A549 (cell line): ENCODE measurements around the gene R3HDM2. TPM values are rescaled to one million over a fixed set of nuclear protein-coding genes. Genes with fewer than 3 reads are reported as not detected.

Experiments
- ATAC-seq, 2 experiments: fragments of 200-7000 bp in 1 of 2; fragments of >200 bp in 1 of 2; cut with Nextera tagmentation in 1 of 2; cut with Tn5 transposase in 1 of 2; 3 replicates each; pipeline versions ENCODE4 v1.8.0 to v1.9.1; 2018 to 2020; ENCODE audit warnings: mild to moderate bottlenecking in 1 of 2, moderate library complexity in 1 of 2
- CTCF ChIA-PET: fragments of 300-600 bp; sonication (Branson Sonifier 250); formaldehyde crosslinking; extraction: SDS; loops from one replicate; lab custom pipeline; 2021; ENCODE audit warnings: antibody characterized with exemption, inconsistent platforms; lab: Yijun Ruan, JAX
- POLR2A ChIA-PET: fragments of 350-600 bp; formaldehyde crosslinking; extraction: SDS; loops from one replicate; lab custom pipeline; 2021; ENCODE audit warnings: antibody characterized with exemption, inconsistent platforms; lab: Yijun Ruan, JAX
- DNase-seq, 2 experiments: peaks; one replicate each; pipeline versions ENCODE4 v3.0.0 to v3.0.0-alpha.2; 2011 to 2016; ENCODE audit warnings: low read depth in 1 of 2, low spot score in 1 of 2
- FAIRE-seq: peaks from 2 replicates; lab custom pipeline; 2011; peaks lifted over from hg19 to GRCh38; lab: Jason Lieb, UNC
- H3K27ac ChIP-seq, 2 experiments: fragments of >200 bp; sonication (Bioruptor Twin); formaldehyde crosslinking; 3 replicates each; pipeline ENCODE4 v1.5.1; 2016 to 2017
- H3K4me1 ChIP-seq: fragments of >200 bp; sonication (Bioruptor Twin); formaldehyde crosslinking; 3 replicates; pipeline ENCODE4 v1.6.1; 2016
- H3K4me2 ChIP-seq: fragments of >200 bp; sonication (Bioruptor Twin); formaldehyde crosslinking; 3 replicates; pipeline ENCODE4 v1.6.1; 2016
- H3K4me3 ChIP-seq: fragments of >200 bp; sonication (Bioruptor Twin); formaldehyde crosslinking; 3 replicates; pipeline ENCODE4 v1.5.1; 2016
- H3K9me3 ChIP-seq: fragments of >200 bp; sonication (Bioruptor Twin); formaldehyde crosslinking; 3 replicates; pipeline ENCODE4 v1.6.1; 2016
- BHLHE40 ChIP-seq: IDR thresholded peaks from 2 replicates; pipeline ENCODE4 v1.6.1; 2012; ENCODE audit warnings: low read depth, low read length, inconsistent platforms
- CBX8 ChIP-seq: fragments of 200-600 bp; sonication (generic); IDR thresholded peaks from 2 replicates; pipeline ENCODE4 v1.6.1; 2016
- CEBPB ChIP-seq, 2 experiments: fragments of >200 bp in 1 of 2; sonication (Bioruptor Twin) in 1 of 2; formaldehyde crosslinking in 1 of 2; IDR thresholded peaks; 2 replicates each; pipeline ENCODE4 v1.6.1; 2012 to 2016
- E2F6 ChIP-seq: IDR thresholded peaks from 2 replicates; pipeline ENCODE4 v1.6.1; 2012; ENCODE audit warnings: low read depth, borderline replicate concordance
- EP300 ChIP-seq, 2 experiments: fragments of >200 bp; sonication (Bioruptor Twin); formaldehyde crosslinking; IDR thresholded peaks; 2 replicates in 1 of 2; 3 replicates in 1 of 2; pipeline ENCODE4 v1.6.1; 2016 to 2017
- FOSL2 ChIP-seq, 2 experiments: fragments of 450-650 bp in 1 of 2; fragments of >200 bp in 1 of 2; sonication (Bioruptor Twin) in 1 of 2; formaldehyde crosslinking; IDR thresholded peaks; 2 replicates each; pipeline versions ENCODE4 v1.5.0 to v1.6.1; 2016 to 2020; ENCODE audit warnings: mild to moderate bottlenecking in 1 of 2, moderate library complexity in 1 of 2
- FOXS1 ChIP-seq: fragments of 250-450 bp; sonication (Bioruptor Pico); IDR thresholded peaks from 2 replicates; pipeline ENCODE4 v1.5.0; 2020; ENCODE audit warnings: mild to moderate bottlenecking, moderate library complexity
- GATA3 ChIP-seq: IDR thresholded peaks from 2 replicates; pipeline ENCODE4 v1.6.1; 2012; ENCODE audit warnings: borderline replicate concordance
- HOXB5 ChIP-seq: fragments of 250-450 bp; sonication (Bioruptor Pico); IDR thresholded peaks from 2 replicates; pipeline ENCODE4 v1.5.0; 2020; ENCODE audit warnings: mild to moderate bottlenecking, moderate library complexity
- JUN ChIP-seq, 2 experiments: fragments of >200 bp; sonication (Bioruptor Twin); formaldehyde crosslinking; IDR thresholded peaks; 2 replicates in 1 of 2; 3 replicates in 1 of 2; pipeline ENCODE4 v1.6.1; 2016 to 2017
- JUNB ChIP-seq: fragments of >200 bp; sonication (Bioruptor Twin); formaldehyde crosslinking; IDR thresholded peaks from 2 replicates; pipeline ENCODE4 v1.6.1; 2016
- MAX ChIP-seq: IDR thresholded peaks from 2 replicates; pipeline ENCODE4 v1.6.1; 2012
- MAZ ChIP-seq: fragments of 150-350 bp; IDR thresholded peaks from 2 replicates; pipeline ENCODE4 v1.6.1; 2014; ENCODE audit warnings: antibody characterized with exemption, low read depth, low read length, borderline replicate concordance
- RAD21 ChIP-seq, 2 experiments: fragments of >200 bp in 1 of 2; sonication (Bioruptor Twin) in 1 of 2; formaldehyde crosslinking in 1 of 2; IDR thresholded peaks in 1 of 2; conservative IDR thresholded peaks in 1 of 2; 2 replicates in 1 of 2; 3 replicates in 1 of 2; pipeline ENCODE4 v1.6.1; 2012 to 2018; ENCODE audit warnings: inconsistent platforms in 1 of 2
- SMC3 ChIP-seq: fragments of >200 bp; sonication (Bioruptor Twin); formaldehyde crosslinking; IDR thresholded peaks from 3 replicates; pipeline ENCODE4 v1.6.1; 2018; ENCODE audit warnings: inconsistent platforms
- TFCP2L1 ChIP-seq: fragments of 250-450 bp; sonication (Bioruptor Pico); IDR thresholded peaks from 2 replicates; pipeline ENCODE4 v1.5.0; 2021; ENCODE audit warnings: mild to moderate bottlenecking
- WGBS: methylation state at CpG from one replicate; pipeline ENCODE4 v1.1.6; 2017; ENCODE audit errors: missing lambda C conversion rate; 5-methylcytosine and 5-hydroxymethylcytosine counted together
- polyA plus RNA-seq, 4 experiments: library from polyadenylated mRNA; depleted of rRNA in 3 of 4; stranded (reverse); fragments of >200 nt; fragmentation: RNase III in 1 of 4; extraction: RNeasy Plus Mini Kit Qiagen cat#74134 plus additional on column Dnase treatment in 1 of 4; gene quantifications; 2 replicates in 3 of 4; 3 replicates in 1 of 4; pipeline ENCODE4 v1.2.3, GENCODE V29; 2011 to 2017
- TF ChIP-seq, protein P1 (sequence below): fragments of >200 bp; sonication (Bioruptor Twin); formaldehyde crosslinking; IDR thresholded peaks from 3 replicates; pipeline ENCODE4 v1.5.1; 2016
- TF ChIP-seq, protein P2 (sequence below): fragments of >200 bp; sonication (Bioruptor Twin); formaldehyde crosslinking; IDR thresholded peaks from 3 replicates; pipeline ENCODE4 v1.6.1; 2016
- TF ChIP-seq, protein P3 (sequence below): fragments of 200-600 bp; sonication (generic); IDR thresholded peaks from 2 replicates; pipeline ENCODE4 v1.6.1; 2016; ENCODE audit warnings: antibody characterized with exemption, mild to moderate bottlenecking, moderate library complexity

The R3HDM2 gene
- polyA plus RNA-seq, 2 of the 4 experiments (the other 2 are of a cell fraction): 14.0 to 30.6 TPM

DNA sequence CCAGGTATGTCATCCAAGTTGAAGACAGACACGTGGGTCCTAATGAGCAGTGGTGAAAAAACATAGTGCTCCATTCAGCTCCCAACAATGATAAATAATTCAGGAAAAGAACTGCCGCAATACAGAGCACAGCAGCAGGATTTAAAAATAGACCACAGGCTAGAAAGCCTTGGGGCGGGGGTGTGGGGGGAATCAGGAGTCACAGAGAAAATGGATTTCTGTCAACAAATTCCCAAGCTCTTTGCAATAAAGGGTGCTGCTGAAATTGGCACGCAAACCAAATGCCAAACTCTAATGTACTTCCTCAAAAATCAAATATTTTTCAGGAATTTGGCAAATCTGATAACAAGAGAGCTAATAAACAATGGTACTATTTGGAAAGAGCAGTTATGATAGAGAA, 58.6 kb downstream of the R3HDM2 start:
- peak overlapping the region; percentile 72 to 79; a peak in 5 of 6 replicates for H3K27ac ChIP-seq
- no peak overlapping the region for H3K4me3 ChIP-seq
- 5% methylated on average over 4 of the region's 4 CpGs for WGBS
- TF ChIP-seq, protein P1, sequence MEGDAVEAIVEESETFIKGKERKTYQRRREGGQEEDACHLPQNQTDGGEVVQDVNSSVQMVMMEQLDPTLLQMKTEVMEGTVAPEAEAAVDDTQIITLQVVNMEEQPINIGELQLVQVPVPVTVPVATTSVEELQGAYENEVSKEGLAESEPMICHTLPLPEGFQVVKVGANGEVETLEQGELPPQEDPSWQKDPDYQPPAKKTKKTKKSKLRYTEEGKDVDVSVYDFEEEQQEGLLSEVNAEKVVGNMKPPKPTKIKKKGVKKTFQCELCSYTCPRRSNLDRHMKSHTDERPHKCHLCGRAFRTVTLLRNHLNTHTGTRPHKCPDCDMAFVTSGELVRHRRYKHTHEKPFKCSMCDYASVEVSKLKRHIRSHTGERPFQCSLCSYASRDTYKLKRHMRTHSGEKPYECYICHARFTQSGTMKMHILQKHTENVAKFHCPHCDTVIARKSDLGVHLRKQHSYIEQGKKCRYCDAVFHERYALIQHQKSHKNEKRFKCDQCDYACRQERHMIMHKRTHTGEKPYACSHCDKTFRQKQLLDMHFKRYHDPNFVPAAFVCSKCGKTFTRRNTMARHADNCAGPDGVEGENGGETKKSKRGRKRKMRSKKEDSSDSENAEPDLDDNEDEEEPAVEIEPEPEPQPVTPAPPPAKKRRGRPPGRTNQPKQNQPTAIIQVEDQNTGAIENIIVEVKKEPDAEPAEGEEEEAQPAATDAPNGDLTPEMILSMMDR: no peak
- TF ChIP-seq MAX: peak; percentile 44
- peak; percentile 61 to 85; a peak in 3 of 5 replicates for TF ChIP-seq EP300 (IDR thresholded peaks at IDR 0.05)
- peak; percentile 10; the same call in 1 of the 2 replicates for TF ChIP-seq HOXB5 (CRISPR knock-in tag)
- peak; percentile 95 for TF ChIP-seq GATA3
- no peak for TF ChIP-seq FOXS1
- no peak for TF ChIP-seq TFCP2L1 (CRISPR knock-in tag)
- peak; percentile 62 for TF ChIP-seq JUNB
- no peak for TF ChIP-seq E2F6
- peak; percentile 77 to 93; a peak in 3 of 4 replicates for TF ChIP-seq CEBPB (IDR thresholded peaks at IDR 0.05)
- TF ChIP-seq SMC3: 0 out of 3 replicates have a peak, but pooled peaks have one; percentile 25
- TF ChIP-seq FOSL2 (IDR thresholded peaks at IDR 0.05): no peak
- peak; percentile 73; the same call in 1 of the 2 replicates for TF ChIP-seq FOSL2 (CRISPR knock-in tag; IDR thresholded peaks at IDR 0.05)
- TF ChIP-seq JUN (IDR thresholded peaks at IDR 0.05): peak; percentile 58 to 64; a peak in 4 of 5 replicates
- no peak for TF ChIP-seq CBX8
- TF ChIP-seq, protein P2, sequence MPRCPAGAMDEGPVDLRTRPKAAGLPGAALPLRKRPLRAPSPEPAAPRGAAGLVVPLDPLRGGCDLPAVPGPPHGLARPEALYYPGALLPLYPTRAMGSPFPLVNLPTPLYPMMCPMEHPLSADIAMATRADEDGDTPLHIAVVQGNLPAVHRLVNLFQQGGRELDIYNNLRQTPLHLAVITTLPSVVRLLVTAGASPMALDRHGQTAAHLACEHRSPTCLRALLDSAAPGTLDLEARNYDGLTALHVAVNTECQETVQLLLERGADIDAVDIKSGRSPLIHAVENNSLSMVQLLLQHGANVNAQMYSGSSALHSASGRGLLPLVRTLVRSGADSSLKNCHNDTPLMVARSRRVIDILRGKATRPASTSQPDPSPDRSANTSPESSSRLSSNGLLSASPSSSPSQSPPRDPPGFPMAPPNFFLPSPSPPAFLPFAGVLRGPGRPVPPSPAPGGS: 0 out of 3 replicates have a peak, but pooled peaks have one; percentile 18
- peak overlapping the region; percentile 54 for H3K4me2 ChIP-seq
- ChIA-PET POLR2A (interaction anchor here (1.2 kb wide), 1 partner anchor 17 kb away, joined by 3 read pairs; no protein-coding TSS in a partner anchor), CTCF (interaction anchor here (0.6 to 1.2 kb wide), 8 partner anchors 13 to 149 kb away, joined by 3 to 4 read pairs (median 3); no protein-coding TSS in a partner anchor)
- peaks cover 6% of the 10 kb centered on the region for H3K9me3 ChIP-seq
- FAIRE-seq (peak; percentile 59), DNase-seq (peak; percentile 36 to 85), ATAC-seq (peak; percentile 54 to 71)
- H3K4me1 ChIP-seq: peaks cover 66% of the 10 kb centered on the region

DNA sequence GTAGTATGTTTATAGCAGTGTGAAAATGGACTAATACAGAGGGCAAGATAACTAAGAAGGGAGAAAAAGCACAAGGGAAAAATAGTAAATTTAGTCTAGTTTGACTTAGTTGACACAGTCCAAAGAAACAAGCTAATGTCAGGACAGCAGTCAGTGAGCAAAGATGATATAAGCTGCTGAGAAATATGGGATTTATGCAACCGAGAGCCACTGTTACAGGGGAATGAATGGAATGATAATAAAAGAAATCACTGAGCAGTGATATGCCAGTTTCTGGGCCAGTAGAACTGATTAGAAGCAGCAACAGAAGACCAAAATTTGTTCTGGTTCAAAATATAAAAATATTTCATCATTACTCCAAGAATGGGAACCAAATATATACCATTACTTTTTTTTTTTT, 60.1 kb downstream of the R3HDM2 start:
- ChIA-PET CTCF (interaction anchor here (0.6 to 1.4 kb wide), 2 partner anchors 63 to 128 kb away, joined by 3 to 5 read pairs; no protein-coding TSS in a partner anchor), POLR2A (interaction anchor here (1.2 kb wide), 1 partner anchor 11 kb away, joined by 6 read pairs; no protein-coding TSS in a partner anchor)
- Histone ChIP-seq H3K4me3 (no peak overlapping the region), H3K4me1 (peaks cover 68% of the 10 kb centered on the region), H3K9me3 (peaks cover 21% of the 10 kb centered on the region), H3K27ac (peak overlapping the region; percentile 72 to 79), H3K4me2 (peak overlapping the region; percentile 54)
- no peak for FAIRE-seq
- ATAC-seq: no peak
- no peak for DNase-seq
- TF ChIP-seq SMC3: no peak
- TF ChIP-seq CEBPB (IDR thresholded peaks at IDR 0.05): peak in 1 of 2 experiments; percentile 21; a peak in 1 of 4 replicates
- WGBS: 69% methylated on average over 1 of the region's 1 CpG

DNA sequence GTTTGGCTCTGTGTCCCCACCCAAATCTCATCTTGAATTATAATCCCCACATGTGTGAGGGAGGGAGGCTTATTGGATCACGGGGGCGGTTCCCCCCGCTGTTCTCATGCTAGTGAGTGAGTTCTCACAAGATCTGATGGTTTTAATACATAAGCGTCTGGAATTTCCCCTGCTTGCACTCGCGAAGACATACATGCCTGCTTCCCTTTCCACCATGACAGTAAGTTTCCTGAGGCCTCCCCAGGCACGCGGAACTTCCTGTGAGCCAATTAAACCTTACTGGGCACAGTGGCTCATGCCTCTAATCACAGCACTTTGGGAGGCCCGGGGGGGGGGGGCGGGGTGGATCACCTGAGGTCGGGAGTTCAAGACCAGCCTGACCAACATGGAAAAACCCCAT, 60.8 kb downstream of the R3HDM2 start:
- Histone ChIP-seq H3K27ac (peak overlapping the region; percentile 12 to 79; a peak in 4 of 6 replicates), H3K4me2 (no peak overlapping the region; the same call in 2 of the 3 replicates), H3K4me1 (peaks cover 68% of the 10 kb centered on the region), H3K4me3 (no peak overlapping the region), H3K9me3 (peaks cover 24% of the 10 kb centered on the region)
- ATAC-seq (no peak), DNase-seq (no peak), FAIRE-seq (no peak)
- WGBS: 92% methylated on average over 9 of the region's 11 CpGs
- ChIA-PET CTCF (interaction anchor here (1.4 kb wide), 1 partner anchor 127 kb away, joined by 5 read pairs; no protein-coding TSS in a partner anchor), POLR2A (no interaction called here)
- TF ChIP-seq RAD21 (conservative IDR thresholded peaks at IDR 0.05 in 1 of 2, IDR thresholded peaks at IDR 0.05 in 1 of 2) (no peak), MAZ (no peak), BHLHE40 (no peak), SMC3 (no peak)
- TF ChIP-seq, protein P3, sequence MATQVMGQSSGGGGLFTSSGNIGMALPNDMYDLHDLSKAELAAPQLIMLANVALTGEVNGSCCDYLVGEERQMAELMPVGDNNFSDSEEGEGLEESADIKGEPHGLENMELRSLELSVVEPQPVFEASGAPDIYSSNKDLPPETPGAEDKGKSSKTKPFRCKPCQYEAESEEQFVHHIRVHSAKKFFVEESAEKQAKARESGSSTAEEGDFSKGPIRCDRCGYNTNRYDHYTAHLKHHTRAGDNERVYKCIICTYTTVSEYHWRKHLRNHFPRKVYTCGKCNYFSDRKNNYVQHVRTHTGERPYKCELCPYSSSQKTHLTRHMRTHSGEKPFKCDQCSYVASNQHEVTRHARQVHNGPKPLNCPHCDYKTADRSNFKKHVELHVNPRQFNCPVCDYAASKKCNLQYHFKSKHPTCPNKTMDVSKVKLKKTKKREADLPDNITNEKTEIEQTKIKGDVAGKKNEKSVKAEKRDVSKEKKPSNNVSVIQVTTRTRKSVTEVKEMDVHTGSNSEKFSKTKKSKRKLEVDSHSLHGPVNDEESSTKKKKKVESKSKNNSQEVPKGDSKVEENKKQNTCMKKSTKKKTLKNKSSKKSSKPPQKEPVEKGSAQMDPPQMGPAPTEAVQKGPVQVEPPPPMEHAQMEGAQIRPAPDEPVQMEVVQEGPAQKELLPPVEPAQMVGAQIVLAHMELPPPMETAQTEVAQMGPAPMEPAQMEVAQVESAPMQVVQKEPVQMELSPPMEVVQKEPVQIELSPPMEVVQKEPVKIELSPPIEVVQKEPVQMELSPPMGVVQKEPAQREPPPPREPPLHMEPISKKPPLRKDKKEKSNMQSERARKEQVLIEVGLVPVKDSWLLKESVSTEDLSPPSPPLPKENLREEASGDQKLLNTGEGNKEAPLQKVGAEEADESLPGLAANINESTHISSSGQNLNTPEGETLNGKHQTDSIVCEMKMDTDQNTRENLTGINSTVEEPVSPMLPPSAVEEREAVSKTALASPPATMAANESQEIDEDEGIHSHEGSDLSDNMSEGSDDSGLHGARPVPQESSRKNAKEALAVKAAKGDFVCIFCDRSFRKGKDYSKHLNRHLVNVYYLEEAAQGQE: no peak
